M059J (cell line): ENCODE measurements around the gene TCF7. TPM values are rescaled to one million over a fixed set of nuclear protein-coding genes. Genes with fewer than 3 reads are reported as not detected.
A peak's percentile ranks its signal among the peaks of the same experiment; 100 is the strongest.

ENCODE experiments used
- DNase-seq: peaks from one replicate; pipeline ENCODE4 v3.0.0-alpha.2; 2012; ENCODE audit warnings: low read depth
- total RNA-seq: library from RNA; depleted of rRNA; stranded (reverse); fragments of >200 nt; shearing (Covaris generic); gene quantifications from 2 replicates; pipeline ENCODE4 v1.2.3, GENCODE V29; 2014; rRNA removed

Gene TCF7
- total RNA-seq, 1 experiment from 2014 or later = 7.4 TPM

DNA sequence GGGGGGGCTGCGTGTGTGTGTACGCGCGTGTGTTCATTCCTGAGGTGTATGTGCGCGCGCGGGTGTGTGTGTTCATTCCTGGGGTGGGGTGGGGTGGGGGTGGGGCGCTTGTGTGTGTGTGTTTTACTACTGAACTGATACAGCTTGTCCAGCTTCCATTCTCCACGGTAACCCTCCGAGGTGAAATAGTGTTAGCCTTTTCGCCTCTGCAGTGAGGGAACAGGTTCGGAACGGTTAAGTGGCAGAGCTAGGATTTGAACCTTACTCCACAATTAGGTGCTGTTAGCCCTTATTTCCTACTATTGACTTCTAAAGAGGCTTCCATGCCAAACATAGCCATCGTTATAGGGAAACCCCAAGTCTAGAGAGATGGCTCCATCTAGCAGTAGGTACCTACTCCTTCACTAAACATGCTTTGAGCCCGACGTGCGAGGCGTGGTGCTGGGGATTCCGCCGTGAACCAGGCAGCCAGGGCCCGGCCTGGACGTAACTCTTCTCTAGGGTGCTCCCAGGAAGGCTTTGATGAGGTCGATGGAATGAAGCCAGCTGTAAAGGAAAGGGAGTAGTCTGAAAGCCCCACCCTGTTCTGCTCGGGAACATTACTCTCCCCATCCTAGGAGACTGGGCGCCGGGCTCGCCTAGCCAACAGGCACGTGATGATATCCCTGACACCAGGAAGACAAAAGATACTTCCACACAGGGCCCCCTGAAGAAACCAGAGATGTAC, 63.1 kb downstream of the TCF7 start:
- no peak for DNase-seq

DNA sequence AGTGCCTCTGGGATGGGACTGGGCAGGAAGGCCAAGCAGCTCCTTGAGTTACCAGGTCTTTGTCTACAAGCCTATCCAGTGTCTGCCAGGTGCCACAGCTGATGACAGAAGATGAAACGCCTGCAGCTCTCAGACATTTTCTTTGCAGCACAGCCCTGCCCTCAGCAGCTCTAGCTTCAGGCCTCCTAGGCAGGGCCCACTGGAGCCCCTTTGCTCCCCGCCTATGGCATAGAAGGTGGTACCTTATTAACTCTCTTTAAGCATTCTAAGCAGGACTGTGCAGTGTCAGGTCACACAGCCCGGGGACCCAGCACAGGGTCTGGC, 63.6 kb downstream of the TCF7 start:
- no peak for DNase-seq

DNA sequence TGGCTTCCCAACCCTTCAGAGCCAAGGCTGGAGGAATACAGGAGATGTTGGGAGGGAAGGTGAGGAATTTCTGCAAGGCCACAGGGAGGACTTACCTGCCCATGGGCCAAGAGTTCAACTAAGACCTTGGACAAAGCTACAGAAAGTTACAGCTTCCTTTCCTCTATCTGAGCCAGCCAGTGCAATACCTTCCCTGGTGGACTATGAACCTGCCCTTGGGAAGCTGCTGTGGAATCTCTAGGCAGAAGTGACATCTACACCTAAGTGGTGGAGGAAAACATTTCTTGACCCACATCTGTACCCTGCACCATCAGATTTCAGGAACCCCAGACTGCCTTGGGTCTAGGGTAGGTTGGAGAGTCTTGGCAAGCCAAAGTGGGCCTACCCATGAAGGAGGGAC, 69.0 kb downstream of the TCF7 start:
- DNase-seq = no peak

DNA sequence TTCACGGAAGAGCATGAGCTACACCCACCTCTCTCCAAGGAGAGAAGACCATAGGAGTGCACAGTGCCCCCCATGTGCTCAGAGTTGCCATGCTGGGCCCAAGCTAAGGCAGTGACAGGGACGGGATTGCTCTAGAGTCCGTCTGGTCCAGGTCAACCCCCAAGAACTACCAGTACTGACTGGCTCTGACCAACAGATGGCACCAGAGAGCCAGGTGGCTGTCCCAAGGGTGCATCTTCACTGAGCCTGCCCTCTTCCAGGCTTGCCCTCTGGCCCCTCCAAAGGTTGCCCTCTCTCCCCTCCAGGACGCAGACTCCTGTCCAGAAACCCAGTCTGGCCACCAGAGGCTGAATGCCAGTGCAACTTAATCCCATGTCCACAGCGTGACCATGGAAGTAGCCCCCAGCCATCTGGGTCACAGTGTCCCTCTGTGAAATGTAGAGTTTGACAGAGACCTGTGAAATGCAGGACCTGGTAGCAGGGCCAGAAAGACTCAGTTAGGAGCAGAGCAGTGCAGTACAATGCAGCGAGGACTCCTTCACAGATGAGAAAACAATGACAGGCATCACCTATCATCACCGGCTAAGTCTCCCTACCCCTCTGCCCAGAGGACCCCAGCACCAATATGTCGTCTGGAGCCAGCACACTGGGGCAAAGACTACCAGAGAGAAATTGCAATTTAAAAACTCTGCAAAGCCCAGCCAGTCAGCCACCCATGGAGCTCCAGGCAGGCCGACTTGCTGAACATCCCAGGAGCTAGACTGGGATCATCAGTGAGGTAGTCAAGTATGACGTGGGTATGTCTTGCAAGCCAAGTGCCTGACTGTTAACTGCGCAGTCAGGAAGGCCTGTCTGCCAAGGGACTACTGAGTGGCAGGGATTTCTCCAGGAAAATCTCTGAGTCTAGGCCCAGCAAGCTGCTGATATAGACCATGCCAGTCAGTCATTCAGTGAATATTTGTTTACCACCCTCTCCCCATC, 70.0 kb downstream of the TCF7 start:
- peak; percentile 61 for DNase-seq

DNA sequence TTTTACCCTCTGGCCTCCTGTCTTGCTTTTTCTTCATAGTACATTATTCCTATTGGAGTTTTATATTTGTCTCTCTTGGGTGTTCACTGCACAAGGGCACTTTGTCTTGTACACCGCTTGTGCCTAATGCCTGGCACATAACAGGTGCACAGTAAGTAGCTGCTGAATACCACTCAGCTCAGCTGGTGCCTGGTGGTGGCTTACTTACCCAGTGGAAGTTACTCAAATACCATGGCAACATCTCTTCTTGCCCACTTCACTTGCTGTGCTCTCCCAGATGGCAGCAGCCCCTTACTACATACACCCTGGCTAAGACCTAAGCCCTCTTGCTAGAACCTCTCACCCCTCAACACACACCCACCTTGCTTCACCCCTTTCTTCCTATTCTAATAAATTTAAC, 73.6 kb downstream of the TCF7 start:
- no peak for DNase-seq

DNA sequence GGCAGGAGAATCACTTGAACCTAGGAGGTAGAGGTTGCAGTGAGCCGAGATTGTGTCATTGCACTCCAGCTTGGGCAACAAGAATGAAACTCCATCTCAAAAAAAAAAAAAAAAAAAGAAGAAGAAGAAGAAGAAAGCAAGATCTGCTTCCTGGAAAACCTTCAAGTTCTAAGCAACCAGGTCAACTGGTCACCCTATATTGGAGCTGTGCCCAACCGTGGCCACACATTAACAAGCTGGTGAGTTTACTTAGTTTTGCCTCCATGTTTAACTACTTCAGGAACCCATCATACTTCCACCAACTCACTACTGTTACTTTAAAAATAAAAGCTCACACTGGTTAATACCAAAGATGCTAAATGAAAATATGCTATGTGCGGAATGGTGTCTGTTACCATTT, 74.5 kb downstream of the TCF7 start:
- DNase-seq = peak; percentile 29

DNA sequence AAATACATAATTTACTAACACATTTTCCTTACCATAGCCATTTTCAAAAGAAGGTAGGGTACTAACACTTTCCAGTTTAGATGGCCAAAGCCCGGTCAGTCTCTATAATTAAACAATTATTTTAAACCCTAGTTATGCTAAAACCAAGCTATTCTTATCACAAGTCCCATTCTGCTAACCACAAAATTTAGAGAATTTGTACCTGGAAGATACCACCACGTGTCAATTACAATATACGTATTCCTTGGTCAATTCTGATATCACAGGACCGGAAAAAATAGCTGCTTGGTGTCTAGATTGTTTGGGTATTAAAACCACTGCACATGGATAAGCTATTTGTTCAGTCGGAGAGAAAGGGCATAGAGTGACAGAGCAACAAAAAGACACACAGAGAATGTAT, 81.2 kb downstream of the TCF7 start:
- no peak for DNase-seq

Other genes starting within 250 kb of the TCF7 start
- gene C5orf15, start 146.1 kb upstream of the TCF7 start, total RNA-seq = 196 and 216 TPM in 2 replicates
- 373 and 402 TPM in 2 replicates for gene VDAC1, start 109.7 kb upstream of the TCF7 start, total RNA-seq
- gene SKP1, start 62.3 kb downstream of the TCF7 start, total RNA-seq = 707 and 715 TPM in 2 replicates
- gene PPP2CA, start 111.4 kb downstream of the TCF7 start, total RNA-seq = 233 and 257 TPM in 2 replicates